Amniotic epithelial cell (primary cell): ENCODE measurements around the gene KRT17.

Experiments
- DNase-seq: peaks from one replicate; pipeline ENCODE4 v3.0.0-alpha.2; 2010; ENCODE audit warnings: low read depth

KRT17 gene

GRCh38 chr17:41624208-41625101 is at the start of gene KRT17:
Gene KRT17 (minus strand): TSS chr17:41624575. CDS start chr17:41624509, 66 bp downstream.
- DNase-seq = peak; percentile 24

GRCh38 chr17:41672153-41672552 is 47.8 kb upstream of the KRT17 start:
- no peak for DNase-seq

GRCh38 chr17:41667280-41668041 is 43.1 kb upstream of the KRT17 start:
- no peak for DNase-seq

- peak; percentile 51 for DNase-seq
Observed at GRCh38 chr17:41666708-41667279, 42.4 kb upstream of the KRT17 start.

DNA sequence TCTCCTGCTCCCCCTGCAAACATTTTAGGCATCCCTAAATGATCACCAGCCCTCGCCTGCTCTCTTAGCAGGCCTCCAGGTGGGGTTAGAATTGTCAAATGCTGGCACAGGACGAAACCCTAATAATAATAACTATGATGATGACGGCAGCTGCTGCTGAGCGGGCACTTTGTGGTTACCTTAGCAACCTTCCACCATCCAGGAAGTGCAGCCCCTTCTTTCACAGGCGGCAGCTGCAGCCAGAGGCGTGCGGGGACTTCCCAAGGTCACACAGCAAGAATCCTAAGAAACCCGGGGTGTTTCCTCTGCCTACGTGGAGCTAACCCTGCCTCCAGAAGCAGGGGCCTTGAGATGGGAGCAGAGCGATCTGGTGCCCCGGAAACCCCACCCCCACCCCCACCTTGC is 41.9 kb upstream of the KRT17 start:
- DNase-seq = peak; percentile 57

GRCh38 chr17:41665566-41666236 is 41.3 kb upstream of the KRT17 start:
- DNase-seq = peak; percentile 68

GRCh38 chr17:41664587-41665565 is 40.5 kb upstream of the KRT17 start:
- no peak for DNase-seq

- no peak for DNase-seq
Observed at GRCh38 chr17:41664172-41664457, 39.7 kb upstream of the KRT17 start.

- DNase-seq = no peak
Observed at GRCh38 chr17:41663451-41664171, 39.2 kb upstream of the KRT17 start.

DNA sequence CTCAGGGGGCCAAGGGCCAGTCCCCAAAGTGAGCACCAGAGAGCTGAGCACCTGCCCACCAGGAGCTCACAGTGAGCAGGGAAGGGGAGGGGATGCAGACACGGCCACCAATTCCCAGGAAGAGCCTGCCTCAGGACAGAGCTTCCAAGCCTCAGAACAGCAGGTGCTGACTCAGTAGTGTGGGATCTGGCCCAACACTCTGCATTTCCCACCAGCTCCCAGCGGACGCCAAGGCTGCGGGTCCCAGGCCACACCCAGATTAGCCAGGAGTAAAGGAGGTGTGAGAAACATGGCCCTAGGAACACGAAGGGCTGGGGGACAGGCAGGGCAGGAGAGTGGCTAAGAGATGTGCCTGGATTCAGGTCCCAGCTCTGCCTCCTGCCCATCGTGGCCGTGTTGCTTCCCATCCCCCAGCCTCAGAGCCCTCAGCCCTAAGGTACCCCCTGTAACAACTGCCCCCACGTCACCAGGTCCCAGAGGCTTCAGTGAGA is 35.9 kb upstream of the KRT17 start:
- no peak for DNase-seq

DNA sequence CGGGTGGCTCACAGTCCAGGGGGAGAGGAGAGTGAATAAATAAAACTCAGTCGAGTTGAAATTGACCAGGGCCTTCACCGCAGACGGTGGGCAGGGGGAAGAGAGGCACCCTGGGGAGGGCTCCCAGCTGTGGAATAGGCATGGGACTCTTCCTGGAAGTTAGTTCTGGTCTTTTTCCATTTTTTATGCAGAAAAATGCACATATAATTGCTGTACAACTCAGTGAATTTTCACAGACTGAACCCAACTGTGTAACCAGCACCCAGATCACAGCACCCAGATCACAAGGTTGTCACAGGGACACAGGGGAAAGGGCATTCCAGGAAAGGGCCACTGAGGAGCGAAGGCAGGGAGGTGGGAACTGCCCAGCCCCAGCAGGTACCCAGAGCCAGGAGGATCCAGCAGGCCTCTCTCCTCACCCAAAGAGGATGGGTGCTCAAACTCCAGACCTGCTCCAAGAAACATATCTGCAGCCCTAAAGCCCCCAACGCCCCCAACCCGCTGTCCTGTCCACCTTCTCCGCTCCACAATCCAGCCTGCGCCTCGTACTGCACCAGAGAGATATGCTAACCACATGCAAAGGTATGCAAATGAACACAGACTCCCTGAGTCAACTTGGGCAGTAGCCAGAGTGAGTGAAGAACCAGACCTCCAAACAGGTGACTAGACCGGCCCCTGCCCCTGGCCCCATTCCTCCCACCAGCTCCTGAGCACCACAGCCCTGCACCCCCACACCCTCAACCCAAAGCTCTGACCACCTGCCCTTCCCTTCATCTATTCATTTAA is 35.2 kb upstream of the KRT17 start:
- peak; percentile 44 for DNase-seq

DNA sequence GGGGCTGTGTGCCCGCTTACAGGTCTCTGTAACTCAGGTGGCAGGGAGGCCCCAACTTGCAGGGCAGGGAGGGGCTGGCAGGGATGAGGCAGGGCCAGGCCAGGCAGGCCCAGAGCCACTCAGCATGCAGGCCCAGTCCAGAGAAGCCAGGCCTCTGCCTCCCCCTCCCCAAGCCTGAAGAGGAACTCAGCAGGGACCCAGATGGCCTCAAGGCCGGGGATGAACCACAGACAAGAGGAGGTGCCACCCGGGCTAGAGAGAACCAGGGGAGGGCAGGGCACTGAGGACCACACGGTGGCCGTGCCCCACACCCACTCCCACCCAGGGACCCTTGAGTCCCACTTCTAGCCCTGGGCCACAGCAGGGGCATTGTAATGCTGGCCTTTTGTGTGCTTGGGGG is 34.5 kb upstream of the KRT17 start:
- no peak for DNase-seq

DNA sequence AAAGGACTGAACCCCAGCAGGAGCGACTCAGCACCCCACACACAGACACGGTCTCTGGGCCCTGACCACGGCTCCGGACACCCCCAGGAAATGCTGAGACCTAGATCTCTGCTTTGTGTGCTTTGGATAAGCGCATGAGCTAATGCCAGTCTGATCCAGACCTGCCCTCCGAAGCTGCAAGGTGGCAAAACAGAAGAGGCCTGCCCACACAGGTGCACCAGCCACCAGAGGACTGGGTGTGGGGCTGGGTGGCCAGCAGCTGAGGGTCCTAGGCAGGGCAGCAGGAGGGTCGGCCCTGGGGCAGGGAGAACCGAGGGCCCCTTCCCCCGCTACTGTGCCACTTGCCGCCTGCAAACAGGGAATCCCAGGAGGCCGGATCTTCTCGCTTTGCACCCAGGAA is 33.6 kb upstream of the KRT17 start:
- no peak for DNase-seq

GRCh38 chr17:41657176-41657754 is 32.9 kb upstream of the KRT17 start:
- no peak for DNase-seq

DNA sequence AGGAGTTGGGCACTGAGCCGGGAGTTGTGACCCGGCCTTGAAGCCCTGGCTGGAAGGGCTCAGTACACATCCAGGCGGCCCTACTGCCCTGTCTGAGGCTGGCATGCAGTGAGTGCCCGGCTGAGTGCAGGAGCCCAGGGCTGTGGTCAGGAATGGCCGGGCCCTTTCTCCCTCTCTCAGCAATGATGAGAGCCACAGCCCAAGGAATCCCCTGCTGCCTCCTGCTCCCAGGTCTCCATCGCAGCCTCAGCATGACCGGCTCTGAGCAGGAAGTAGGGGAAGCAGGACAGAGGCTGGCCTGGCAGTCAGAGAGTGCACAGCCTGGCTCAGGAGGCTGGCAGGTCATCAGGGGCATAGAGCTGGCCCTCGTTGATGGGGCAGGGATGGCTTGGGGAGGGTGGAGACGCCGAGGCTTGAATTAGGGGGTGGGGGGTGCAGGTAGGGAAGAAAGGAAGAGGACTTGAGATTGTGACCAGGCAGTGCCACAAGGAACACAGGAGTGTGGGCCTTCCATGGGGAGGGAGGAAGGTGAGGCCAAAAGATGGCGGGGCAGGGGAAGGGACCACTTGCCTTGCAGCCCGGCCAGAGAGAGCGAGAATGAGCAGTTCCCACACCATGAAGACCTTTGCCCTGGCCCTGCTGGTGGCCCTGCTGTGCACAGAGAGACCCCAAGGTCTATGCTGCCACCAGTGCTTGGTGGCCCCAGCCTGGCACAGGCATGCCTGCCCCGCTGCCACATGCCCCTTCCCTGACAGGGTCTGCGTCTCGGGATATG is 32.1 kb upstream of the KRT17 start:
- no peak for DNase-seq

- no peak for DNase-seq
Observed at GRCh38 chr17:41655611-41656111, 31.3 kb upstream of the KRT17 start.

DNA sequence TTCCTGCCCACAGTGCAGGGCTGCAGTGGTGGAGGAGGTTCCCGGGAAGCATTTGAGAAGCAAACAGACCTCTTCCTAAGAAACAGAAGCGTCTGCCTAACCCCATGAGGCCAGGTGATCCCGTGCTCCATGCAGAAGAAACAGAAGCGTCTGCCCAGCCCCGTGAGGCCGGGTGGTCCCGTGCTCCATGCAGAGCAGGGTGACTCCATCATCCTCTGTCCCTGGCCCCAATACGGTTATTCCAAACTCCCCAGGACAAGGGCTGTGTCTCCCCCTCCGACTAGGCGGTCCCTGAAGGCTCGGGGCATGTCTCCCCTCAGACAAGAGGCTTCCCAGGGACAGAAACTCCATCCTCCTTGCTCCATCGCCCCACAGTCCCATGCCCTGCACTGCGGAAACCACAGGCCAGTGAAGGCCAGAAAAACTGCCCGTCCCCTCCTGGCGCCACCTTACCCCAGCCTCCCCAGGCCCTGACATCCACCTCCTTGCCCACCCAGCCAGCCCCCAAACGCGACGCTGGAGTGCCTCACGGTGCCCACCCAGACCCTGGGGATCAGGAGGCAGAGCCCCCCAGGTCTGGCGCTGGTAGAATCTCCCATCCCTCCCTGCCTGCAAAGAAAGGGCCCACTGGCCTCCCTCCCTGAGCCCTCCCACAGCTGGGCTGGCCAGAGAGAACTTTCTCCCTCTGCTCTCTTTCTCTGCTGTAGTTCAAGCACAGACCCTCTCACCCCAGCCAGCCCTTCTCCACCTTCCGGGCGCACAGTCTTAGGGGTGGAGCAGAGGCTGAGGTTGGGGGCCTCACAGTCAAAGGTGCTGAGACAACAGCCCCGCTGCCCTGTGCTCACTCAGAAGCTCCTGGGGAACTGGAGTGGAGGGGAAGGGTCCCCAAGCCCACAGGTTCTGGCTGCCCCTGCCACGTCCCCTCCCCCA is 30.6 kb upstream of the KRT17 start:
- no peak for DNase-seq
